ENCODE data around the gene AZIN2. TPM values are rescaled to one million over a fixed set of nuclear protein-coding genes. Genes with fewer than 3 reads are reported as not detected.

AZIN2 gene
- total and polyA plus RNA-seq, 2 of the 8 experiments (the other 6 are each of a cell fraction or from before 2014, with no cell fraction given), result 0.22 to 0.91 TPM

- H3K27me3 ChIP-seq (replicated peaks in 1 of 4; ENCODE audit: control insufficient read depth in 3 of 4, extremely low read depth in 1 of 4, insufficient read depth in 3 of 4, low read length in 3 of 4), result peaks cover 0 to 2% (median 0%) of the 10 kb centered on the region in 4 experiments; a peak in 2 of 7 replicates
- WGBS, 2 experiments (ENCODE audit: extremely low coverage in 1 of 2, insufficient coverage in 1 of 2, insufficient read length in 1 of 2, insufficient replicate concordance in 2 of 2, low coverage in 1 of 2, low lambda C conversion rate in 2 of 2, missing lambda C conversion rate in 1 of 2), result 88% methylated on average over 4 of the region's 4 CpGs; no CpG with 5 or more reads in 1 of the 2 experiments
- H3K36me3 ChIP-seq (ENCODE audit: control insufficient read depth in 2 of 4, insufficient read depth in 4 of 4, low read length in 3 of 4), result no peaks in the 10 kb centered on the region
- H3K4me3 ChIP-seq (ENCODE audit: extremely low read depth in 1 of 4, insufficient read depth in 2 of 4, low read depth in 3 of 4, low read length in 4 of 4), result no peak overlapping the region
- H2BK15ac ChIP-seq (ENCODE audit: low read length), result no peak overlapping the region
- no peak overlapping the region for H2BK120ac ChIP-seq (replicated peaks; ENCODE audit: low read depth, low read length)
- H3K18ac ChIP-seq (ENCODE audit: extremely low read depth, low read length), result no peak overlapping the region
- no peaks in the 10 kb centered on the region; the same call in 1 of the 2 replicates for H3K23me2 ChIP-seq (ENCODE audit: low read depth, low read length)
- H3K56ac ChIP-seq (replicated peaks; ENCODE audit: insufficient read length, low read depth, low read length), result no peak overlapping the region
- H2AK5ac ChIP-seq (ENCODE audit: low read depth, low read length), result no peak overlapping the region
- no peak overlapping the region for H2AFZ ChIP-seq (ENCODE audit: low read length)
- H2BK5ac ChIP-seq (ENCODE audit: low read depth, low read length), result no peak overlapping the region
- H3K4me2 ChIP-seq (ENCODE audit: insufficient read depth in 1 of 2, low read depth in 2 of 2, low read length in 2 of 2), result no peak overlapping the region
- no peaks in the 10 kb centered on the region; a peak in 1 of 4 replicates for H3K79me2 ChIP-seq (ENCODE audit: control insufficient read depth in 1 of 2, insufficient read depth in 2 of 2, low read length in 2 of 2)
- no peak overlapping the region for H3K23ac ChIP-seq (ENCODE audit: insufficient read length)
- no peak overlapping the region for H3K27ac ChIP-seq (ENCODE audit: low read depth, low read length)
- H3K4ac ChIP-seq (replicated peaks; ENCODE audit: insufficient read length, low read depth, low read length), result no peak overlapping the region
- TF ChIP-seq POLR2A (IDR thresholded peaks at IDR 0.05; ENCODE audit: control extremely low read depth in 1 of 2, low read depth in 2 of 2, low read length in 2 of 2), result no peak
- no peak for TF ChIP-seq KDM5A (IDR thresholded peaks at IDR 0.05; ENCODE audit: low read length)
- no peak for TF ChIP-seq PHF8 (conservative IDR thresholded peaks at IDR 0.05; ENCODE audit: low read depth, low read length)
- TF ChIP-seq CBX5 (IDR thresholded peaks at IDR 0.05; ENCODE audit: low read depth, low read length), result no peak
- no peak for TF ChIP-seq E2F6 (IDR thresholded peaks at IDR 0.05)
- TF ChIP-seq POLR2AphosphoS5 (IDR thresholded peaks at IDR 0.05; ENCODE audit: low read depth, low read length), result no peak
- TF ChIP-seq HDAC6 (IDR thresholded peaks at IDR 0.05; ENCODE audit: low read depth, low read length), result no peak
- no peak for TF ChIP-seq CHD1 (IDR thresholded peaks at IDR 0.05; ENCODE audit: low read depth, low read length)
- CTCF ChIA-PET (ENCODE audit: partially characterized antibody), result interaction anchor here (4.3 kb wide), 1 partner anchor 7 kb away, joined by 31 read pairs; no protein-coding TSS in a partner anchor
- H2BK12ac ChIP-seq (ENCODE audit: low read depth, low read length), result no peak overlapping the region
- peaks cover 0 to 7% (median 2%) of the 10 kb centered on the region in 4 experiments; a peak in 6 of 7 replicates for H3K4me1 ChIP-seq (replicated peaks in 1 of 4; ENCODE audit: control insufficient read depth in 3 of 4, insufficient read depth in 4 of 4, low read length in 3 of 4)
- DNase-seq (ENCODE audit: low read depth in 1 of 2, low spot score in 2 of 2) (no peak), FAIRE-seq (no peak)
- H3K14ac ChIP-seq (ENCODE audit: insufficient read length), result no peak overlapping the region
- no peak overlapping the region for H4K5ac ChIP-seq (ENCODE audit: insufficient read length, low read depth, low read length)
- peak overlapping the region; percentile 28; the same call in 1 of the 2 replicates for H4K8ac ChIP-seq (ENCODE audit: extremely low read depth, insufficient read depth, low read length)
- POLR2A ChIA-PET (ENCODE audit: partially characterized antibody), result no interaction called here
- H3K79me1 ChIP-seq (ENCODE audit: low read depth, low read length), result no peaks in the 10 kb centered on the region
- H4K91ac ChIP-seq (replicated peaks; ENCODE audit: insufficient read length, low read length), result no peak overlapping the region
- H3K9me3 ChIP-seq (ENCODE audit: insufficient read depth in 2 of 2, low read depth in 1 of 2, low read length in 1 of 2), result no peaks in the 10 kb centered on the region
- no peak overlapping the region for H3K9ac ChIP-seq (replicated peaks in 1 of 4; ENCODE audit: extremely low read depth in 1 of 4, low read depth in 3 of 4, low read length in 3 of 4)
- H2BK20ac ChIP-seq (ENCODE audit: low read length), result no peak overlapping the region
- no peaks in the 10 kb centered on the region for H4K20me1 ChIP-seq (replicated peaks in 1 of 2; ENCODE audit: control insufficient read depth in 1 of 2, insufficient read depth in 2 of 2, low read length in 2 of 2)
Observed at GRCh38 chr1:33130297-33130696, 49.3 kb downstream of the AZIN2 start.

Data from H1 (cell line).